K562 (cell line): ENCODE data around the gene TMEM225B.
"Not testable (repeated sequence)": the region's sequence is repeated elsewhere in the genome, so short reads cannot be mapped to it uniquely, and the experiment has no call there.

Experiments used
- BRCA1 ChIP-seq, 2 experiments: fragments of 450-650 bp in 1 of 2; sonication (generic) in 1 of 2; formaldehyde crosslinking in 1 of 2; IDR thresholded peaks; 2 replicates each; pipeline versions ENCODE4 v1.5.0 to v1.6.1; 2017 to 2020; ENCODE audit warnings: mild to moderate bottlenecking in 1 of 2, missing genetic modification reagents in 1 of 2
- EP300 ChIP-seq: IDR thresholded peaks from 2 replicates; pipeline ENCODE4 v1.6.1; 2012; ENCODE audit warnings: low read length, improper control_type of control experiment
- POLR3A ChIP-seq: IDR thresholded peaks from 2 replicates; pipeline ENCODE4 v1.6.1; 2011; ENCODE audit warnings: borderline replicate concordance, mild to moderate bottlenecking, moderate library complexity; ENCODE audit not compliant: insufficient read length, insufficient read depth; ENCODE audit errors: extremely low read depth
- ZNF253 ChIP-seq: fragments of 250-450 bp; sonication (Bioruptor Pico); conservative IDR thresholded peaks from 2 replicates; pipeline ENCODE4 v1.6.1; 2021; ENCODE audit warnings: mild to moderate bottlenecking
- ZNF77 ChIP-seq: fragments of 250-450 bp; sonication (Bioruptor Pico); IDR thresholded peaks from 2 replicates; pipeline ENCODE4 v1.5.0; 2020
- TF ChIP-seq, protein P1 (sequence below), 3 experiments: IDR thresholded peaks in 2 of 3; conservative IDR thresholded peaks in 1 of 3; 2 replicates each; pipeline ENCODE4 v1.5.1; 2011 to 2012; ENCODE audit warnings: low read length in 3 of 3, mild to moderate bottlenecking in 3 of 3, control low read depth in 2 of 3, improper control_type of control experiment in 1 of 3, inconsistent platforms in 1 of 3, low read depth in 1 of 3, mixed read lengths in 1 of 3, moderate library complexity in 1 of 3; ENCODE audit not compliant: insufficient read depth in 2 of 3
- TF ChIP-seq, protein P2 (sequence below): fragments of 150-350 bp; conservative IDR thresholded peaks from 2 replicates; pipeline ENCODE4 v1.6.1; 2014; ENCODE audit warnings: low read length

DNA sequence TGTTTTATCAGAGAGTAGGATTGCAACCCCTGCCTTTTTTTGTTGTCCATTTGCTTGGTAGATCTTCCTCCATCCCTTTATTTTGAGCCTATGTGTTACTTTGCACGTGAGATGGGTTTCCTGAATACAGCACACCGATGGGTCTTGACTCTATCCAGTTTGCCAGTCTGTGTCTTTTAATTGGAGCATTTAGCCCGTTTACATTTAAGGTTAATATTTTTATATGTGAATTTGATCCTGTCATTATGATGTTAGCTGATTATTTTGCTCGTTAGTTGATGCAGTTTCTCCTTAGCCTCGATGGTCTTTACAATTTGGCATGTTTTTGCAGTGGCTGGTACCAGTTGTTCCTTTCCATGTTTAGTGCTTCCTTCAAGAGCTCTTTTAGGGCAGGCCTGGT is 59.8 kb downstream of the TMEM225B start:
- TF ChIP-seq, protein P1, sequence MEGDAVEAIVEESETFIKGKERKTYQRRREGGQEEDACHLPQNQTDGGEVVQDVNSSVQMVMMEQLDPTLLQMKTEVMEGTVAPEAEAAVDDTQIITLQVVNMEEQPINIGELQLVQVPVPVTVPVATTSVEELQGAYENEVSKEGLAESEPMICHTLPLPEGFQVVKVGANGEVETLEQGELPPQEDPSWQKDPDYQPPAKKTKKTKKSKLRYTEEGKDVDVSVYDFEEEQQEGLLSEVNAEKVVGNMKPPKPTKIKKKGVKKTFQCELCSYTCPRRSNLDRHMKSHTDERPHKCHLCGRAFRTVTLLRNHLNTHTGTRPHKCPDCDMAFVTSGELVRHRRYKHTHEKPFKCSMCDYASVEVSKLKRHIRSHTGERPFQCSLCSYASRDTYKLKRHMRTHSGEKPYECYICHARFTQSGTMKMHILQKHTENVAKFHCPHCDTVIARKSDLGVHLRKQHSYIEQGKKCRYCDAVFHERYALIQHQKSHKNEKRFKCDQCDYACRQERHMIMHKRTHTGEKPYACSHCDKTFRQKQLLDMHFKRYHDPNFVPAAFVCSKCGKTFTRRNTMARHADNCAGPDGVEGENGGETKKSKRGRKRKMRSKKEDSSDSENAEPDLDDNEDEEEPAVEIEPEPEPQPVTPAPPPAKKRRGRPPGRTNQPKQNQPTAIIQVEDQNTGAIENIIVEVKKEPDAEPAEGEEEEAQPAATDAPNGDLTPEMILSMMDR (IDR thresholded peaks at IDR 0.05 in 2 of 3, conservative IDR thresholded peaks at IDR 0.05 in 1 of 3; ENCODE audit: insufficient read depth in 2 of 3, low read depth in 1 of 3, low read length in 3 of 3) = not testable (repeated sequence)
- not testable (repeated sequence) for TF ChIP-seq ZNF77 (CRISPR knock-in tag); EP300; POLR3A; ZNF253 (CRISPR knock-in tag); BRCA1 (IDR thresholded peaks at IDR 0.05); BRCA1 (CRISPR knock-in tag; IDR thresholded peaks at IDR 0.05)
- TF ChIP-seq, protein P2, sequence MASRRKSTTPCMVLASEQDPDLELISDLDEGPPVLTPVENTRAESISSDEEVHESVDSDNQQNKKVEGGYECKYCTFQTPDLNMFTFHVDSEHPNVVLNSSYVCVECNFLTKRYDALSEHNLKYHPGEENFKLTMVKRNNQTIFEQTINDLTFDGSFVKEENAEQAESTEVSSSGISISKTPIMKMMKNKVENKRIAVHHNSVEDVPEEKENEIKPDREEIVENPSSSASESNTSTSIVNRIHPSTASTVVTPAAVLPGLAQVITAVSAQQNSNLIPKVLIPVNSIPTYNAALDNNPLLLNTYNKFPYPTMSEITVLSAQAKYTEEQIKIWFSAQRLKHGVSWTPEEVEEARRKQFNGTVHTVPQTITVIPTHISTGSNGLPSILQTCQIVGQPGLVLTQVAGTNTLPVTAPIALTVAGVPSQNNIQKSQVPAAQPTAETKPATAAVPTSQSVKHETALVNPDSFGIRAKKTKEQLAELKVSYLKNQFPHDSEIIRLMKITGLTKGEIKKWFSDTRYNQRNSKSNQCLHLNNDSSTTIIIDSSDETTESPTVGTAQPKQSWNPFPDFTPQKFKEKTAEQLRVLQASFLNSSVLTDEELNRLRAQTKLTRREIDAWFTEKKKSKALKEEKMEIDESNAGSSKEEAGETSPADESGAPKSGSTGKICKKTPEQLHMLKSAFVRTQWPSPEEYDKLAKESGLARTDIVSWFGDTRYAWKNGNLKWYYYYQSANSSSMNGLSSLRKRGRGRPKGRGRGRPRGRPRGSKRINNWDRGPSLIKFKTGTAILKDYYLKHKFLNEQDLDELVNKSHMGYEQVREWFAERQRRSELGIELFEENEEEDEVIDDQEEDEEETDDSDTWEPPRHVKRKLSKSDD = not testable (repeated sequence)
